Measurements from ENCODE around the gene KLF11.

KLF11 gene

DNA sequence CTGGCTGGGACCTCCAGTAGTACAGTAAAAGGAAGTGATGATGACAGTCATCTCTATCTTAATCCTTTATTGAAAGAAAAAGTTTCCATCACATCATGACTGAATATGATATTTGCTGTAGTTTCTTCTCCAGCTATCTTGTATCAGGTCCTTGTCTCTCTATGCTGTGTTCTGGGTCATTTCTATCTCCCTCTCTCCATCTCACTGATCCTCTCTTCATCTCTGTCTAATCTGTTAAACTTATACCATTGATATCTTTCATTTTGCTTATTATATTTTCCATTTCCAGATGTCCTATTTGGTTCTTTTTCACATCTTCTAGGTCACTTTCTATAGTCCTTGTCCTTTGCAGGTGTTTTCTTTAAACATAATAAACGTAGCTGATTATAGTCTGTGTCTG, 24.5 kb downstream of the KLF11 start:
- DNase-seq = no peak

DNA sequence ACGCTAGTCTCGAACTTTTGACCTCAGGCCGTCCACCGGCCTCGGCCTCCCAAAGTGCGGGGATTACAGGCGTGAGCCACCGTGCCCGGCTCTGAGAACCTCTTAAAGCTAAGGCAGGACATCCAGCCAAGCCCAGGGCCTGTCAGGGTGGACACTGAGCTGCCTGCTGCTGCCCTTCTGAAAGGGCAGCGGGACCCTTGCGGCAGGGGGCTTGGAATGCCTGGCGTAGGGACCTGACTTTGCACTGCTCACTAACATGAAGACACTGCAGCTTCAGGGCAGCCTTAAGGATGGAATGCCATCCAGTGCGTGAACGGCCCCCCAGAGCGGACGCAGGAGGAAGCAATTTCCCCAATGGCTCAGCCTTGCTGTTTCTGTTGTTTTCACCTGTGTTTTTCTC, 27.8 kb downstream of the KLF11 start:
- no peak for DNase-seq

DNA sequence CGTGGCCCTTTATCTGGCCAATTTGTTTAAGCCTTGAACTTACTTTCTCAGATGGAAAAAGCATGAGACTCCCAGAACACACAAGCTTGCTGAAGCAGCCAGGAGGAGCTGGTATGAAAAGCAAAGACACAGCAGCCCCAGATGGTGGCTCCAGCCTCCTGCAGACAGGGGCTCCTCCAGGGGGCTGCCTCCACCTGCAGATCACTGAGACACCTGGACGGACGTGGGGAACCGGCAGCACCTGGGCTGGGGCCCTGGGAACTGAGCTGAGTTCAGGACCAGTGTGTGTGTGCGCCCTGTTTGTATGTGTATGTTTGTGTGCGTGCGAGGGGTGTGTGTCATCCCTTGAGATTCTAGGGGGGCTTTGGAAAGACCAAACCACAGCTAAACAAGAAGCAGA, 28.2 kb downstream of the KLF11 start:
- DNase-seq = no peak

- peak; percentile 87 for DNase-seq
These were observed 29.5 kb downstream of the KLF11 start for GRCh38 chr2:10072656-10073480.

- no peak for DNase-seq
These were observed 30.4 kb downstream of the KLF11 start for GRCh38 chr2:10073706-10074105.

- no peak for DNase-seq
These were observed 31.8 kb downstream of the KLF11 start for GRCh38 chr2:10075101-10075500.

GRCh38 chr2:10075571-10076209, 32.3 kb downstream of the KLF11 start:
- no peak for DNase-seq

DNA sequence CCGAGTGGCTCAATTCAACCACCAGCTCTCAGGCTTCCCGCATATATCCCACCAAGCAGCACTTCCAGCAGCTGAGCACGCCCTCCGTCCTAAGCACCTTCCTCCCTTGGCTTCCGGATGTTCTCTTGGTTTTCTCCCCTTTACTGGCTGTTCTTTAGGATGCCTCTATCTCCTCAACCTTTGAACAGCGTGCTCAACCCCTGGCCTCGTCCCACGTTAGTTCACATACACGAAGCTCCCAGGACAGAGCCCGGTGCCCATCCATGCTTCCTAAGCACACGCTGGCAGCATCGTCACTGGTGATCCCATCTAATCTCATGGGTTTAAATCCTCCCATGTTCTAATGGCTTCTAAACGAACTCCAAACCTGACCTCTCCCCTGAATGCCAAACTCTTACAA, 33.2 kb downstream of the KLF11 start:
- DNase-seq = no peak

DNA sequence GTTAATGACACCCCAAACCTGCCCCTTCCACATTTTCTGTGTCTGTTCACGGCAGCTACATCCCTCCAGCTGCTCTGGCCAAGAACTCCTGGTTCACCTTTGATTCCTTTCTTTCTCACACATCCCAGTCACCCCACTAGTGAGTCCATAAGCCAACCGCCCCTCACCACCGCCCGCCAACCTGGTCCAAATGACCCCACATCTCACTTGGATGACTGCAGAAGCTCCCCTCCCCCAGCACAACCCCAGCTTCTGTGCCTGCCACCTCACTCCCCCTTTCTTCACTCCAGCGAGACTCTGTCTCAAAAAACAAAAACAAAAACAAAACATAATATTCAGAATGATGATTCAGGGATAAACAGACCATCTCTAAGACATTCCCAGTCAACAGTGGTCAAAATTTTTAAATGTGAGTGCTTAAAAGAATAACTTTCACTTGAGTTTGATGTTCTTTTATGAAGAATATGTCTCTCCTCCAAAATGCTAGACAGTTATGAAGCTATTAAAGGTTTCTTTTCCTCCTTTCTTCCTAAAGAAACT, 33.7 kb downstream of the KLF11 start:
- DNase-seq = no peak

GRCh38 chr2:10078001-10078400, 34.7 kb downstream of the KLF11 start:
- DNase-seq = no peak

GRCh38 chr2:10078704-10079265, 35.4 kb downstream of the KLF11 start:
- DNase-seq = no peak

DNA sequence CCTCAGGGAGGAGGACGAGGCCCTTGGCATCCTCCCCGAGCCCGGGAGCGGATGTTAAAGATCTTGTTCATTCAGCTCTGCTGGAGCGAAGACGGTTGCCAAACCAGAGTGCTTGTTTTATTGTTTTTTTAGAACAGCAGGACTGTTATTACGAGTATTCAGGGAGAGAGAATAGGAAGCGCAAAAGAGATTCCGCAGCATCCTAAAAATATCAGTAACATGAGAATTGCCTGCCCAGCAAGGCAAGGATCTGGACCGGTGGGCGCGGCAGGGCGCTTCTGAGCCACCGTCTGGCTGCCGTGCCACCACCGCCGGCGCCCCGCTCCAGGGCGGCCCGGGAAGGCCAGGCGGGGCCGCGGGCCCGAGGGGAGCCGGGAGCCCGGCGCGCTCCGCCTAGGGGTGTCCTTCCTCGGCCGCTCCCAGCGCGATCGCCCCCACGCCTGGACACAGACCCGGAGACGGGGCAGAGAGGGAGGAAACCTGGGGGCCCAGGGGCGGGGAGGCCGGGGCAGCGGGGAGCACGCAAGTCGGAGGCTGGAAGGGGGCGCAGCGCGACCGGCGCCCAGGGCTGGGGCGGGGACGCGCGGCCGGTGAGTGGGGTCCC, 36.0 kb downstream of the KLF11 start:
- DNase-seq = peak; percentile 13

GRCh38 chr2:10079870-10080535, 36.7 kb downstream of the KLF11 start, which contains the start of gene CYS1:
Gene CYS1, minus strand, starts transcription at chr2:10080411. Its CDS starts 188 bp downstream, at chr2:10080223.
- DNase-seq = peak; percentile 20

- no peak for DNase-seq
These were observed 37.4 kb downstream of the KLF11 start for GRCh38 chr2:10080536-10081304.

DNA sequence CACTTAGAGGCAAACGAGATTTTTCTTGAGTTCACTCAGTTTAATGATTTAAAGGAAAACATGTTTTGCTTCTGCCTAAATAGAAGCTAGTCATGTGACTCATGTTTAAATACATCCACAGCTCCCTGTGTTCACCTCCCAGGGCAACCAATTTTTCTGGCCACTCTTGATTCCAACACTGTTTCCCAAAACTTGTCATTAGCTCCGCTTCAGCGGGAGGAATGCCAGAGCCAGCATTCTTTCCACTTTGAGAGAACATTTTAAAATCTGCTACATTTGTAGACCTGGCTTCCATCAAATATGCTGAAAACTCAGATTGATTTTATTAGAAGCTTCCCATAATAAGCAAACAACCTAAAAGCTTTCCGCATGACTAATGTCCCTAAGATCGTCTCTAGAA, 39.7 kb downstream of the KLF11 start:
- no peak for DNase-seq

GRCh38 chr2:10083692-10084211, 40.4 kb downstream of the KLF11 start:
- DNase-seq = no peak

DNA sequence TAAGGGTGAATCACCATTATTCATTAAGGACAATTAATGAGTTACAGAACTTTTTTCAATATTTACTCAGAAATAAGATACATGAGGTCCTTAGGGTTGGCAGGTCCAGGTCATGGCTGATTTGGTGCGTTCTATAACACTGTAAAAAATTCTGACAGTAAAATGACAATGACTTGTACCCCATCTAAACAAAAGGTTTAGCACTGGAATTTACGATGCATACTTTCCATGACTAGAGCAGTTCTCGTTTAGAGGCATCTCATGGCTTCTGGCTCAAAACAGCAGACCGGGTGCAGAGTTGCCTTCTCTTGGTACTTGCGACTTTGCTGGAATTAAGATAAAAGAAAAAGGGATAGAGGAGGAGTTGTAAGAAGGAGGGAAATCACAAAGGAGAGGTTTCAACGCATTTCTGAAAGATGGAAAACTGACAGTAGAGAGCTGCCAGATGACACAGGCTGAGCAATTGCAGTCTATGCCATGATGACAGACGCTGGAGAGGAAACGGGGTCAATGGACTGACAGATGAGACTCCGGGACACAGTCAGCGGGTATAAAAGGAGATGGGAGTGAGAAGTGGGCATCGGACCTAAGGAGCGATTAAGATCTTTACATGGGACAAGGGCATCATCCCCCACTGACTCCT, 41.0 kb downstream of the KLF11 start:
- DNase-seq = no peak

DNA sequence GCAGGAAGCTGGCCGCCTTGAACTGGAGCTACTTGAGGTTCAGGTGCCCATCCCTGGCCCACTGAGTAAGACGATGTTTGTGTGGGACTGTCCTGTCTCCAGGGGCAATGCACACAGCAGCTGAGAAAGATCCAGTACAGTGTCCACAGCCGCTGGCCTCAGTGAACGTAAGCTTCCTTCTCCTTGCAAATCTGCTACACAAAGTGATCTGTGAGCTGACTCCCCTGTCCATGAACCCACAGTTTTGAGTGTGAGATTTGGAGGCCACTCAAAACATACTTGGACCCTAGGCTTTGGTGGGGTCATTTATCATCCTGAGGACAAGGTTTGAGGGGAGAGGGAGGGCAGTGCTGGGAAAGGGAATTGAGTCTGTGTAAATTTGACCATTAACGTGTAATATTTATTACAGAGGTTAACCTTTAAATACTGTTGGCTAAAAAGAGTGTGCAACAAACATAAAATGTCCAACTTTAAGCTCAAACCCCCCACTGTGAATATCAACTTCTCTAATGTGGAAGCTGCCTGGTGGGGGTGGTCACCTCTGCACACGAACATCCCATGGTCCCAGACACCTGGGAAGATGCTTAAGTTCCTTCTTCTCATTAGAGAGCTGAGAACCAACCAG, 41.8 kb downstream of the KLF11 start:
- no peak for DNase-seq

- no peak for DNase-seq
These were observed 42.3 kb downstream of the KLF11 start for GRCh38 chr2:10085668-10086059.

DNA sequence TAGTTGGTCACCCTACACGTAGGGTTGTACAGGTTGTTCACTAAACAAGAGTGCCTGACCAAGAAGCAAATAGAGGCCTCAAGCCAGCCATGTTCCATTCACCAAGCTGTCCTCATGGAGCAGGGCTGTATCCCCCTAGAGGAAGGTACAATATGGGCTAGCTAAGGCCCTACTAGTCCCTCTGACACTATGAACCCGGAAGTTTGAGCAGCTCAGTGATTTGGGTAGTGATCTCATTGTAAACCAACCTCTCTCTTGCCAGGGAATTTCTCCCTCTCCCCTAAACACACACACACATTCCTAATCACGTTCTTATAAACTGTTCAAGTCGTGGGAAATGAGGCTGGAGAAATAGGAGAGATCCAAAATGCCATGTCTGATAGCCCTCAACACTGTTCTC, 43.6 kb downstream of the KLF11 start:
- no peak for DNase-seq

DNA sequence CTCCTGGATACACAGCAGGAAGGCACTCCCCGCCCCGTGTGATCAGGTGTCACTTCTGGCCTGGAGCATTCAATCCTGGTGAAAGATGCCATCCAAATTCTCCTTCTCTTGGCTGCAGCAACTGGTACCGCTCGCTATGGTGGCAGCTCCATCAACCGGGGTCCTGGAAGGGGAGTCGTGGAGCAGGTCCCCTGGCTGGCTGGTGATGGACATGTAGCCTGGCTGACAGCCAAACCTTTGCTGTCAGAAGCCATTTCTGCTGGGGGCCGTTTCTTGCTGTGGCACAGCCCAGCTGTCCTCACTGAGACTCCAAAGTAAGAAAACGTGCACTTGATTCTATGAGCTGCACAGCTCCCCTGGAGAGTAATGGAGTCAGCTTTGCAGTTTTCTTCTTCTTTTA, 44.0 kb downstream of the KLF11 start:
- DNase-seq = no peak
